Central memory CD4-positive, alpha-beta T cell (primary cell): ENCODE results near the gene PMEPA1.

Experiments
- DNase-seq: peaks from one replicate; pipeline ENCODE4 v3.0.0; 2022

Gene PMEPA1

GRCh38 chr20:57736738-57737347 lies 27.0 kb upstream of the PMEPA1 start:
- no peak for DNase-seq

- DNase-seq = no peak
Measured at GRCh38 chr20:57735831-57736737, 26.3 kb upstream of the PMEPA1 start.

GRCh38 chr20:57734754-57735153 lies 24.9 kb upstream of the PMEPA1 start:
- DNase-seq = no peak

GRCh38 chr20:57732226-57732625 lies 22.4 kb upstream of the PMEPA1 start:
- DNase-seq = no peak

- no peak for DNase-seq
Measured at GRCh38 chr20:57728762-57729161, 18.9 kb upstream of the PMEPA1 start.

DNA sequence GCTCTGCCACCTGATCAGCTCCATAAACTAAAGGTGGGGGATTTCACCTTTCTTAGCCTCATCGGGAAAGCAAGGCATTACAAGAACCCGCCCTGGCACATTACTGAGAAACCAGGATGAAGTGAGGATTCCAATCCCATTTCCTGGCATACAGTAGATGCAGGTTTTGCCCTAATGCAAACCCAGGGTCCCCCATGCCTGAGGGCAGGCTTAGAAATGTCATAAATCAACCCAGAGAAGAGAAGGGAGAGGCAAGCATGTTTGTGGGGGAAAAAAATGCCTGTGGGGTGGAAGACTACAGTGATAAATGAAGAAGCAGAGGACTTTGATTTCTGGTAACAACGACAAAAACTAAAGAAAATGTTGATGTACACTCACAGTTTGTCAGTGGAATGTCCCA lies 18.0 kb upstream of the PMEPA1 start:
- no peak for DNase-seq

- no peak for DNase-seq
Measured at GRCh38 chr20:57725636-57726035, 15.8 kb upstream of the PMEPA1 start.

DNA sequence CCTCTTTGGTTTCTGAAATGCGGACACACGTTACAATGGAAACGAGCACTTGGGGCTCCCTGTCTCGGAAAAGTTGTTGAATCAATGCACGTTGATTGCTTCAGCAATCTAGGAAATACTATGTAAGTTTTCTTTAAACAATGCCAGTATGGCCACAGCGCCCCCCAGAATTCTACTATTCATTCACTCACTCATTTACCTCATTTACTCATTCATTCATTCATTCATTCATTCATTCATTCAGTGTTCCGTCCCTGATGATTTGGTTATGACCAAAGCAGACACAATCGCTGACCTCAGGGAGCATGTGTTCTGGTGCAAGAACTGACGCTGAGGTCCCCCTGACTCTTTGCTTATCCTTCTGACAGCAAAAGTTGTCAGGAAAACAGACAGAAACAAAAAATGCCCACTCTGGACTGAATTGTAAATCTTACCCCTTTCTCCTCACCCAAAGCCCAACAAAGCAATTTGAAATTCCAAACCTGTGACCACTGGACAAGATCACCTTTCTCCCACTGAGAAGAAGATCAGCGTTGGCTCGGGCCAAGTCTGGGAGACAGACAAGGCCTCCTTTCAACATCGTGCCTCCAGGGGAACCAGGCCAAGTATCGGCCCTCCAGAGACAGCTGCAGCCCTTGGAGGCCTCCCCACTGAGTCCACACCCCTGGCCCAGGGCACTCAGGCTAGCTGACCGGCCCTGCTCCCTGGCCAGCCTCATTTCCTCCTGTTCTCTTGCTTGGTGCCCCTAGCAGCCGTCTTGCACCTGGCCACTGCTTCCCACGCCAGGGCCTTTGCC lies 15.0 kb upstream of the PMEPA1 start:
- no peak for DNase-seq

DNA sequence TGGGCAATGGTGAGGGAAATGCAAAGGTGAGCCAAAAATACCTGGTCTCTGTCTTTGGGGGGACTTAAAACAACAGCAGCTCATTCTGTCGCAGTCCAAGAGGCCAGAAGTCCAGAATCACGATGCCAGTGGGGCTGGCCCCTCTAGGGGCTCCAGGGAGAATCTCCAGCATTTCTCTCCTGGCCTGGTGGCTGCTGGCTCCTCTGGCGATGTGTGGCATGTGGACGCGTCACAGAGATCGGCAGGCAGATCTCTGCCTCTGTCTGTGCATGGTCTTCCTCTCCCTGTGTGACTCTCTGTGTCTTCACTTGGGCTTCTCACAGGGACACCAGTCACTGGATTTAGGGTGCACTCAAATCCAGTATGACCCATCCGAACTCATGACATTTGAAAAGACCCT lies 14.0 kb upstream of the PMEPA1 start:
- no peak for DNase-seq

GRCh38 chr20:57719951-57720350 lies 10.1 kb upstream of the PMEPA1 start:
- no peak for DNase-seq

DNA sequence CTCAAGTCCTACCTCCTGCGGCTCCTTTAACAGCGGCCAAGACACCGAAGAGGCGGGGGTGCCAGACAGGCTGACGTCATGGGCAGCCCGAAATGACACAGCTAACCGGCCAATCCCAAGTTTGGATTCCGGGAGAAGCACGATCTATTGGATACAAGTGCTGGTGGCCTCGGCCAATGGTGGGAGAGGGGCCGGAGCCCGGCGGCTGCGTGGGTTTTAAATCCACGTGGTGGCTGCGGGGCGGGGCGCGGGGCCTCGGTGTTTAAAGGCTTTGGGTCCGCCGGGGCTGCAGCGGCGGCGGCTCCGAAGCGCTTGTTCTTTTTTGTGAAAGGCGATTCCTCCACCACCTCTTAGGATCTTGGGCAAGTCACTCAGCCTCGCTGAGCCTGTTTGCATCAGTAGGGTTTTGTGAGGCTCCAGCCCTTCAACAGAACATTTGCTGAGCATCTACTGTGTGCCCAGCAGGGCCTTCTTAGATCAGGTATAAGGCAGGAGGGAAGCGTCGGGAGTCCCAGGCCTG lies 8.7 kb upstream of the PMEPA1 start:
- DNase-seq = peak; percentile 91

DNA sequence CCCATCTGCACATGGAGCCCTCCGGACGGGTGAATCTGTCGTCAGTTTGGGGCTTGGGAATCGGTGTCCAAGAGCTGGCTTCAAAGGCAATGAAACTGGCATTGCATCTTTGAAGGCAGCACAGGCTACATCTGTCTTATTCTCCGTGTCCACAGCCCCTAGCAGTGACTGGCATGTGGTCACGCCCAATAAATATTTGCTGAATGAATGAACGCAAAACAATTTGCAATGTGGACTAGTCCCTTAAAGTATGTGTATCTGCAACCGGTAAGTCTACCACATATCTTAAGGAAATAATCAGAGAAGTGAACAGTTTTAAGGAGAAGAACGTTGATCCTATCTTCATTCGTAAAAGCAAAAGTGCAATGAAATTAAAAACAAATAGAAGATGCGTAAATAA lies 8.0 kb upstream of the PMEPA1 start:
- DNase-seq = no peak

DNA sequence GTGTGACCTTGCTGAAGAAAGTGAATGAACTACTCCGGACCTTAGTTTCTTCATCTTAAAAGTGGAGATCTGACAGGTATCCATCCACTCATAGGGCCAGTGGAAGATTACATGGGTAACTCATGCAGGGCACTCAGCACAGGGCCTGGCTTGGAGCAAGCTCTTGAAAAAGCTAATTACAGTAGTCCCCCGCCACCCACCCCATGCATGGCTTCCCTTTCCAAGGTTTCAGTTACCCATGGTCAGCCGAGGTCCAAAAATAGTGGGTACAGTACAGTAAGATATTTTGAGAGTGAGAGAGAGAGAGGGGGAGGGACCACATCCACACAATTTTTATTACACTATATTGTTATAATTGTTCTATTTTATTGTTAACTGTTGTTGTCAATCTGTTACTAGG lies 7.1 kb upstream of the PMEPA1 start:
- no peak for DNase-seq

GRCh38 chr20:57716202-57716601 lies 6.4 kb upstream of the PMEPA1 start:
- no peak for DNase-seq

GRCh38 chr20:57715268-57715904 lies 5.6 kb upstream of the PMEPA1 start:
- no peak for DNase-seq

- DNase-seq = no peak
Measured at GRCh38 chr20:57714409-57715267, 4.8 kb upstream of the PMEPA1 start.

- DNase-seq = no peak
Measured at GRCh38 chr20:57713951-57714350, 4.1 kb upstream of the PMEPA1 start.

GRCh38 chr20:57713505-57713903 lies 3.7 kb upstream of the PMEPA1 start:
- DNase-seq = no peak

- DNase-seq = no peak
Measured at GRCh38 chr20:57712851-57713504, 3.2 kb upstream of the PMEPA1 start.

GRCh38 chr20:57712341-57712740 lies 2.5 kb upstream of the PMEPA1 start:
- DNase-seq = no peak

DNA sequence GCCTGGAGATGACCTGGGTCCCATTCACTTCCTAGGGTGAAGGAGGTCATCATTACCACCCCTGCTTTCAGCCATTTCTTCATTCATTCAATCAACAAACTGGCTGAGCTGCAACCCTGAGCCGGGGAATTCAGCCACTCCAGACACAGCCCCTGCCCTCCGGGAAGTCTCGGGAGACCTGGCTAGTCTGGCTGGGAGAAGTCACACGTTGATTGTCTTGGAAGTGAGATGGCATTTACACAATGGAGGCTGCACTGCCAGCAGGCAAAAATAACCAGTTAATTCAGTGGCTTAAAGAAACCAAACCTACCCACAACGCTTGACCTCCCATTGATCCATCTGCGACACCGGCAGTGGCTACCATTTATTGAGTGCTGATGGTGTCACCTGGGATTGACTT lies 2.0 kb upstream of the PMEPA1 start:
- no peak for DNase-seq
